GM19035 (cell line): ENCODE measurements around the gene APCDD1.

Experiments
- ATAC-seq: cut with Tn5 transposase; IDR thresholded peaks from one replicate; pipeline ENCODE4 v1.9.1; 2021; ENCODE audit not compliant: unreplicated experiment

The APCDD1 gene

GRCh38 chr18:10431680-10432079 is 22.8 kb upstream of the APCDD1 start:
- ATAC-seq, result no peak

- ATAC-seq, result no peak
These were observed 21.7 kb upstream of the APCDD1 start for GRCh38 chr18:10432781-10433180.

GRCh38 chr18:10436160-10436559 is 18.3 kb upstream of the APCDD1 start:
- ATAC-seq, result no peak

- no peak for ATAC-seq
These were observed 16.6 kb upstream of the APCDD1 start for GRCh38 chr18:10437837-10438236.

GRCh38 chr18:10439898-10440297 is 14.5 kb upstream of the APCDD1 start:
- ATAC-seq, result no peak

GRCh38 chr18:10440884-10441283 is 13.6 kb upstream of the APCDD1 start:
- ATAC-seq, result no peak

- no peak for ATAC-seq
These were observed 13.0 kb upstream of the APCDD1 start for GRCh38 chr18:10441472-10441871.

GRCh38 chr18:10442551-10442971 is 11.9 kb upstream of the APCDD1 start:
- ATAC-seq, result no peak

- no peak for ATAC-seq
These were observed 11.4 kb upstream of the APCDD1 start for GRCh38 chr18:10443001-10443400.

- no peak for ATAC-seq
These were observed 10.0 kb upstream of the APCDD1 start for GRCh38 chr18:10444314-10445006.

GRCh38 chr18:10449396-10449795 is 5.0 kb upstream of the APCDD1 start:
- ATAC-seq, result no peak

- no peak for ATAC-seq
These were observed 3.4 kb upstream of the APCDD1 start for GRCh38 chr18:10450986-10451385.

GRCh38 chr18:10453261-10453805 is 1.1 kb upstream of the APCDD1 start:
- no peak for ATAC-seq

- ATAC-seq, result no peak
These were observed 484 bp downstream of the APCDD1 start for GRCh38 chr18:10454681-10455557.

- ATAC-seq, result no peak
These were observed 1.5 kb downstream of the APCDD1 start for GRCh38 chr18:10455726-10456453.

GRCh38 chr18:10456718-10457117 is 2.3 kb downstream of the APCDD1 start:
- no peak for ATAC-seq

GRCh38 chr18:10457128-10457527 is 2.7 kb downstream of the APCDD1 start:
- ATAC-seq, result no peak

GRCh38 chr18:10457767-10458166 is 3.3 kb downstream of the APCDD1 start:
- ATAC-seq, result no peak

- no peak for ATAC-seq
These were observed 4.3 kb downstream of the APCDD1 start for GRCh38 chr18:10458691-10459090.

- ATAC-seq, result no peak
These were observed 5.2 kb downstream of the APCDD1 start for GRCh38 chr18:10459587-10459986.

GRCh38 chr18:10460414-10461018 is 6.1 kb downstream of the APCDD1 start:
- ATAC-seq, result no peak
